Measurements from ENCODE around the gene ST8SIA6.

GRCh38 chr10:17357781-17358180, 96.6 kb downstream of the ST8SIA6 start:
- TF ChIP-seq CTCF (conservative IDR thresholded peaks at IDR 0.05 in 1 of 2, IDR thresholded peaks at IDR 0.05 in 1 of 2; ENCODE audit: extremely low read depth in 1 of 2, insufficient read depth in 1 of 2, low read depth in 1 of 2, low read length in 2 of 2), result no peak
- TF ChIP-seq EZH2 (IDR thresholded peaks at IDR 0.05; ENCODE audit: borderline replicate concordance, low read length), result no peak
